AG09319 (cell line): ENCODE results near the gene PCDHGA1.
A peak's percentile ranks its signal among the peaks of the same experiment; 100 is the strongest.
"Not testable (repeated sequence)": the region's sequence is repeated elsewhere in the genome, so short reads cannot be mapped to it uniquely, and the experiment has no call there.

Experiments used
- DNase-seq: peaks from one replicate; pipeline ENCODE4 v3.0.0-alpha.2; 2010; ENCODE audit warnings: low read depth; ENCODE audit errors: extremely low read depth
- TF ChIP-seq, protein P1 (sequence below): IDR thresholded peaks from 2 replicates; pipeline ENCODE4 v1.5.1; 2011; ENCODE audit warnings: low read depth, mild to moderate bottlenecking, inconsistent platforms, low read length, moderate library complexity

The PCDHGA1 gene

GRCh38 chr5:141342773-141343172 lies 12.5 kb downstream of the PCDHGA1 start:
- no peak for DNase-seq
- TF ChIP-seq, protein P1, sequence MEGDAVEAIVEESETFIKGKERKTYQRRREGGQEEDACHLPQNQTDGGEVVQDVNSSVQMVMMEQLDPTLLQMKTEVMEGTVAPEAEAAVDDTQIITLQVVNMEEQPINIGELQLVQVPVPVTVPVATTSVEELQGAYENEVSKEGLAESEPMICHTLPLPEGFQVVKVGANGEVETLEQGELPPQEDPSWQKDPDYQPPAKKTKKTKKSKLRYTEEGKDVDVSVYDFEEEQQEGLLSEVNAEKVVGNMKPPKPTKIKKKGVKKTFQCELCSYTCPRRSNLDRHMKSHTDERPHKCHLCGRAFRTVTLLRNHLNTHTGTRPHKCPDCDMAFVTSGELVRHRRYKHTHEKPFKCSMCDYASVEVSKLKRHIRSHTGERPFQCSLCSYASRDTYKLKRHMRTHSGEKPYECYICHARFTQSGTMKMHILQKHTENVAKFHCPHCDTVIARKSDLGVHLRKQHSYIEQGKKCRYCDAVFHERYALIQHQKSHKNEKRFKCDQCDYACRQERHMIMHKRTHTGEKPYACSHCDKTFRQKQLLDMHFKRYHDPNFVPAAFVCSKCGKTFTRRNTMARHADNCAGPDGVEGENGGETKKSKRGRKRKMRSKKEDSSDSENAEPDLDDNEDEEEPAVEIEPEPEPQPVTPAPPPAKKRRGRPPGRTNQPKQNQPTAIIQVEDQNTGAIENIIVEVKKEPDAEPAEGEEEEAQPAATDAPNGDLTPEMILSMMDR = no peak

DNA sequence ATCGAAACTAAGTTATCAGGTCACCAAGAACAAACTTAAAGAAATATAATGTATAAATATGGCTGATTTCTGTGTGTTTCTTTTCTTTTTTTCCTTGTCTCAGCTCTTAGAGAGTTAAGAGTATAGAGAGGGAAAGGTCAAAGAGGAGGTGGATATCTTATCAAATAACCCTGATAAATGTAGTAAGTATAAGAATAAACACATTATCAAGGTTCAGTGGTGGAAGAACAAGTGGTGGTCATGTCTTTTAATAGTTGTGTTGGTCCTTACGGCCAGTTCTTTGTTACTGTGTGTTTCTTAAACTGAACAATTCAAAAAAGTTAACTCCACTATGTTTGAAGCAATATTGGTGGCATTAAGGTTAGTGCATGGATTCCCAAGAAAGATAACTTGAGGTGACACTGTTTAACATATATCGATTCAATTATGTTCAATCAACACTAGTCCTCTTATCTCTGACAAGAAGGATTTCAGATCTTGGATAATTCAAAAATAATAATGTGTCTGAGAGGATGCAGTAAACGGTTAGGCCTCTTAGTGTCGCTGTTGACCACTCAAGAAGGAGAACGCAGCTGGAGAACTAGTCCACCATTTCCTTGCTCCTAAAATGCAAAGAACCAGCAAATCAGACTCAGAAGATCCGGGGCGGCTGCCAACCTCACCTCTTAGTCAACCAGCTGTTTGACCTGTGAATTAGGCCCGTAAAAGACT lies 13.1 kb downstream of the PCDHGA1 start, which contains the start of gene PCDHGA3:
TSS of gene PCDHGA3 (plus strand) at position 588 of the 711 bp plus-strand sequence. CDS start 205 bp downstream, outside the sequence.
- no peak for DNase-seq
- TF ChIP-seq, protein P1 = peak; percentile 33

DNA sequence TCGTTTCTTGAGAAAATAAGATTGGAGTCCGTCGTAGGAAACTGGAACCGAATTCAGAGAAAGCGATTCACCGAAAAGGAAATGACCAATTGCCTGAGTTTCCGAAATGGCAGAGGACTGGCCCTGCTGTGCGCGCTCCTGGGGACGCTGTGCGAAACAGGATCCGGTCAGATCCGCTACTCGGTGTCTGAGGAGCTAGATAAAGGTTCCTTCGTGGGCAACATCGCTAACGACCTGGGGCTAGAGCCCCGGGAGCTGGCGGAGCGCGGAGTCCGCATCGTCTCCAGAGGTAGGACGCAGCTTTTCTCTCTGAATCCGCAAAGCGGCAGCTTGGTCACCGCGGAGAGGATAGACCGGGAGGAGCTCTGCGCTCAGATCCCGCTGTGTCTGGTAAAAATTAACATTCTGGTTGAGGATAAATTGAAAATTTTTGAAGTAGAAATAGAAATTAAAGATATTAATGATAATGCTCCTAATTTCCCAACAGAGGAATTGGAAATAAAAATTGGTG lies 13.7 kb downstream of the PCDHGA1 start:
- TF ChIP-seq, protein P1 = no peak
- no peak for DNase-seq

- TF ChIP-seq, protein P1 = no peak
- no peak for DNase-seq
Measured at GRCh38 chr5:141345327-141345726, 15.0 kb downstream of the PCDHGA1 start.

- not testable (repeated sequence) for DNase-seq
Measured at GRCh38 chr5:141346017-141346416, 15.7 kb downstream of the PCDHGA1 start.

GRCh38 chr5:141349917-141350619 lies 19.8 kb downstream of the PCDHGA1 start, which contains the start of gene PCDHGB1:
Gene PCDHGB1 (plus strand): TSS chr5:141350099. CDS start chr5:141350261, 162 bp downstream.
- TF ChIP-seq, protein P1 = peak; percentile 45
- no peak for DNase-seq

- DNase-seq = no peak
- TF ChIP-seq, protein P1 = no peak
Measured at GRCh38 chr5:141351591-141351990, 21.3 kb downstream of the PCDHGA1 start.
